Endodermal cell (in vitro differentiated cells): Measurements from ENCODE around the gene MBD6. TPM values are rescaled to one million over a fixed set of nuclear protein-coding genes. Genes with fewer than 3 reads are reported as not detected.

Experiments
- DNase-seq: peaks from one replicate; pipeline ENCODE4 v3.0.0-alpha.2; 2017
- H3K27ac ChIP-seq: 2 replicates; pipeline ENCODE4 v1.5.1; 2013; ENCODE audit warnings: mild to moderate bottlenecking, low read depth, low read length, moderate library complexity
- H3K27me3 ChIP-seq: 2 replicates; pipeline ENCODE4 v1.6.1; 2013; ENCODE audit warnings: mild to moderate bottlenecking, low read length, moderate library complexity; ENCODE audit not compliant: insufficient read depth, control insufficient read depth, poor library complexity, severe bottlenecking
- H3K36me3 ChIP-seq: 2 replicates; pipeline ENCODE4 v1.7.0; 2013; ENCODE audit warnings: mild to moderate bottlenecking, low read length, moderate library complexity; ENCODE audit not compliant: control insufficient read depth, insufficient read depth
- H3K4me1 ChIP-seq: one replicate; pipeline ENCODE4 v1.7.0; 2013; ENCODE audit warnings: low read length; ENCODE audit not compliant: control insufficient read depth, insufficient read depth
- H3K4me3 ChIP-seq: 2 replicates; pipeline ENCODE4 v1.5.1; 2013; ENCODE audit warnings: mild to moderate bottlenecking, low read length, moderate library complexity
- H3K9ac ChIP-seq: 2 replicates; pipeline ENCODE4 v1.6.1; 2013; ENCODE audit warnings: mild to moderate bottlenecking, low read length, moderate library complexity; ENCODE audit not compliant: poor library complexity, severe bottlenecking; ENCODE audit errors: extremely low read depth
- H3K9me3 ChIP-seq: 2 replicates; pipeline ENCODE4 v1.6.1; 2013; ENCODE audit warnings: mild to moderate bottlenecking, low read length, moderate library complexity; ENCODE audit not compliant: control insufficient read depth
- H3K27ac Mint-ChIP-seq: 2 replicates; pipeline ENCODE4 v1.8.0; 2020; ENCODE audit warnings: mixed read lengths
- H3K27me3 Mint-ChIP-seq: 2 replicates; pipeline ENCODE4 v1.8.0; 2021; ENCODE audit warnings: mild to moderate bottlenecking, mixed read lengths; ENCODE audit not compliant: insufficient read depth
- H3K36me3 Mint-ChIP-seq: 2 replicates; pipeline ENCODE4 v1.8.0; 2020; ENCODE audit warnings: low read depth, mixed read lengths
- H3K4me1 Mint-ChIP-seq: 2 replicates; pipeline ENCODE4 v1.8.0; 2020; ENCODE audit warnings: mixed read lengths
- H3K4me3 Mint-ChIP-seq: 2 replicates; pipeline ENCODE4 v1.8.0; 2020; ENCODE audit warnings: mild to moderate bottlenecking, moderate library complexity, mixed read lengths
- H3K9me3 Mint-ChIP-seq: 2 replicates; pipeline ENCODE4 v1.8.0; 2020; ENCODE audit warnings: mild to moderate bottlenecking, mixed read lengths
- CTCF ChIP-seq: fragments of 200-600 bp; sonication (generic); conservative IDR thresholded peaks from 2 replicates; pipeline ENCODE4 v1.5.0; 2021; ENCODE audit warnings: antibody characterized with exemption, mild to moderate bottlenecking
- WGBS, 2 experiments: methylation state at CpG; one replicate each; pipeline versions ENCODE4 v1.1.5 to v1.1.7; 2013; ENCODE audit warnings: missing lambda C conversion rate in 2 of 2, mixed read lengths in 1 of 2; ENCODE audit not compliant: insufficient coverage in 1 of 2, insufficient read length in 1 of 2; 5-methylcytosine and 5-hydroxymethylcytosine counted together
- total RNA-seq, 2 donors: library from RNA; stranded (reverse); fragmentation: NEBNext Ultra II Directional in 1 of 2; extraction: Animal tissue kit (Norgen Biotek cat#: 25700) in 1 of 2; gene quantifications; 2 replicates in 1 of 2; 3 replicates in 1 of 2; pipeline ENCODE4 v1.2.1, GENCODE V29; 2021

Gene MBD6
- total RNA-seq, 2 donors from 2014 or later: 49.2 to 88.2 TPM

GRCh38 chr12:57511161-57511560, 11.5 kb upstream of the MBD6 start:
- no peak overlapping the region for H3K4me3 Mint-ChIP-seq
- no peak overlapping the region for H3K4me3 ChIP-seq
- H3K9ac ChIP-seq: no peak overlapping the region
- DNase-seq: no peak
- no peaks in the 10 kb centered on the region for H3K27me3 ChIP-seq
- peaks cover 17% of the 10 kb centered on the region for H3K4me1 Mint-ChIP-seq
- H3K36me3 ChIP-seq: peaks cover 79% of the 10 kb centered on the region
- H3K27ac Mint-ChIP-seq: no peak overlapping the region
- peaks cover 5% of the 10 kb centered on the region for H3K9me3 ChIP-seq
- H3K9me3 Mint-ChIP-seq: peaks cover 22% of the 10 kb centered on the region
- peaks cover 10% of the 10 kb centered on the region for H3K4me1 ChIP-seq
- TF ChIP-seq CTCF: no peak
- no peaks in the 10 kb centered on the region for H3K27me3 Mint-ChIP-seq
- WGBS, 2 experiments: 97 to 100% methylated on average over 4 of the region's 4 CpGs
- H3K36me3 Mint-ChIP-seq: peaks cover 79% of the 10 kb centered on the region
- H3K27ac ChIP-seq: no peak overlapping the region

- Histone ChIP-seq H3K9ac (no peak overlapping the region), H3K27me3 (no peaks in the 10 kb centered on the region), H3K27ac (no peak overlapping the region), H3K36me3 (peaks cover 79% of the 10 kb centered on the region), H3K4me1 (peaks cover 10% of the 10 kb centered on the region), H3K4me3 (no peak overlapping the region), H3K9me3 (no peaks in the 10 kb centered on the region)
- no peak for TF ChIP-seq CTCF
- Mint-ChIP-seq H3K27me3 (no peaks in the 10 kb centered on the region), H3K27ac (no peak overlapping the region), H3K4me1 (peaks cover 20% of the 10 kb centered on the region), H3K4me3 (no peak overlapping the region), H3K36me3 (peaks cover 79% of the 10 kb centered on the region), H3K9me3 (peaks cover 18% of the 10 kb centered on the region)
- 95 to 97% methylated on average over 5 to 7 of the region's 7 CpGs for WGBS, 2 experiments
- no peak for DNase-seq
Measured at GRCh38 chr12:57511588-57512325, 10.9 kb upstream of the MBD6 start.

- peaks cover 88% of the 10 kb centered on the region for H3K36me3 ChIP-seq
- 95 to 96% methylated on average over 6 of the region's 6 CpGs for WGBS, 2 experiments
- H3K27ac ChIP-seq: no peak overlapping the region
- no peak overlapping the region for H3K4me3 Mint-ChIP-seq
- peaks cover 23% of the 10 kb centered on the region for H3K4me1 Mint-ChIP-seq
- peaks cover 10% of the 10 kb centered on the region for H3K4me1 ChIP-seq
- no peak for TF ChIP-seq CTCF
- H3K9ac ChIP-seq: no peak overlapping the region
- no peaks in the 10 kb centered on the region for H3K27me3 ChIP-seq
- H3K9me3 ChIP-seq: no peaks in the 10 kb centered on the region
- no peaks in the 10 kb centered on the region for H3K27me3 Mint-ChIP-seq
- peaks cover 18% of the 10 kb centered on the region for H3K9me3 Mint-ChIP-seq
- no peak for DNase-seq
- no peak overlapping the region for H3K4me3 ChIP-seq
- peaks cover 88% of the 10 kb centered on the region for H3K36me3 Mint-ChIP-seq
- H3K27ac Mint-ChIP-seq: no peak overlapping the region
Measured at GRCh38 chr12:57512665-57513064, 10.0 kb upstream of the MBD6 start.
